ENCODE results near the gene XKR7. TPM values are rescaled to one million over a fixed set of nuclear protein-coding genes. Genes with fewer than 3 reads are reported as not detected.

Gene XKR7
- total and polyA plus RNA-seq, 2 donors (not counting 3 experiments of a cell fraction or from before 2014, with no cell fraction given): 0.04 TPM; not detected in 1

- intact Hi-C loops (cut with micrococcal nuclease): no loop called here
- Histone ChIP-seq H3K9me1 (replicated peaks; ENCODE audit: control insufficient read depth, extremely low read depth, insufficient read depth, low read length) (no peaks in the 10 kb centered on the region), H3K27ac (ENCODE audit: insufficient read depth, low read depth, low read length) (no peak overlapping the region), H3K4me3 (replicated peaks in 1 of 3; ENCODE audit: insufficient read depth in 1 of 3, low read depth in 1 of 3, low read length in 3 of 3) (no peak overlapping the region), H4K20me1 (replicated peaks; ENCODE audit: control insufficient read depth, extremely low read depth, insufficient read depth, low read length) (no peaks in the 10 kb centered on the region), H3K9me3 (replicated peaks; ENCODE audit: control insufficient read depth, insufficient read depth, low read length) (no peaks in the 10 kb centered on the region), H3K9ac (replicated peaks; ENCODE audit: extremely low read depth, insufficient read depth, low read length) (no peak overlapping the region), H3K79me2 (ENCODE audit: control insufficient read depth, insufficient read depth, low read length) (no peaks in the 10 kb centered on the region), H3K27me3 (ENCODE audit: control insufficient read depth in 2 of 2, insufficient read depth in 2 of 2, low read length in 2 of 2) (peaks cover 28 to 32% of the 10 kb centered on the region in 2 experiments), H2AFZ (ENCODE audit: low read depth, low read length) (no peak overlapping the region), H3K36me3 (ENCODE audit: control insufficient read depth in 2 of 2, extremely low read depth in 1 of 2, insufficient read depth in 2 of 2, low read length in 2 of 2) (no peaks in the 10 kb centered on the region), H3K4me2 (ENCODE audit: insufficient read depth, low read length) (no peak overlapping the region), H3K4me1 (ENCODE audit: control insufficient read depth, extremely low read depth, insufficient read depth, low read length) (no peaks in the 10 kb centered on the region)
- DNase-seq (ENCODE audit: low read depth, low spot score) (no peak), FAIRE-seq (no peak)
- ChIA-PET CTCF (interaction anchor here (0.7 to 1.2 kb wide), 3 partner anchors 10 to 15 kb away, joined by 3 to 7 read pairs (median 3); partner anchors contain the start of gene PDRG1), POLR2A (no interaction called here)
- BruUV-seq (replicated peaks): no TSS peak
- dilution Hi-C loops (cut with MboI; ENCODE audit: extremely low pct_ligation_motif_present, low sequenced_read_pairs): no loop called here
- TF ChIP-seq MYC (IDR thresholded peaks at IDR 0.05; ENCODE audit: low read depth, low read length) (no peak), EZH2 (IDR thresholded peaks at IDR 0.05; ENCODE audit: borderline replicate concordance, low read depth, low read length, severe bottlenecking) (no peak), JUN (IDR thresholded peaks at IDR 0.05; ENCODE audit: borderline replicate concordance, insufficient read depth, insufficient read length, low read depth) (no peak), FOS (IDR thresholded peaks at IDR 0.05; ENCODE audit: borderline replicate concordance, insufficient read depth, low read length) (no peak), POLR2A (IDR thresholded peaks at IDR 0.05; ENCODE audit: low read depth, low read length) (no peak), MAX (IDR thresholded peaks at IDR 0.05; ENCODE audit: insufficient read depth, insufficient read length) (no peak), CTCF (IDR thresholded peaks at IDR 0.05; ENCODE audit: extremely low read depth in 1 of 2, insufficient read depth in 1 of 2, low read depth in 1 of 2, low read length in 2 of 2) (no peak), GATA2 (IDR thresholded peaks at IDR 0.05; ENCODE audit: insufficient read depth, insufficient read length, low read depth, low read length) (no peak), POLR2AphosphoS5 (IDR thresholded peaks at IDR 0.05; ENCODE audit: insufficient read depth, low read depth, low read length) (no peak)
These were observed 828 bp upstream of the XKR7 start for GRCh38 chr20:31966991-31967655.
